Vagina (tissue), 2 donors: ENCODE measurements around the gene KCNMB2. TPM values are rescaled to one million over a fixed set of nuclear protein-coding genes. Genes with fewer than 3 reads are reported as not detected.

Experiments
- DNase-seq, 2 donors: peaks; one replicate each; pipeline ENCODE4 v3.0.0-alpha.2; 2017; ENCODE audit errors: extremely low spot score in 2 of 2
- H3K27ac ChIP-seq: fragments of 200-600 bp; sonication (generic); one replicate; pipeline ENCODE4 v1.5.1; 2019
- H3K27me3 ChIP-seq: fragments of 200-600 bp; sonication (generic); one replicate; pipeline ENCODE4 v1.5.1; 2019
- H3K36me3 ChIP-seq, 2 donors: fragments of 200-600 bp; sonication (generic); one replicate each; pipeline ENCODE4 v1.5.1; 2017 to 2019
- H3K4me1 ChIP-seq: fragments of 200-600 bp; sonication (generic); one replicate; pipeline ENCODE4 v1.5.1; 2019
- H3K4me3 ChIP-seq, 2 donors: fragments of 200-600 bp; sonication (generic); 1 replicate in 1 of 2; 2 replicates in 1 of 2; pipeline ENCODE4 v1.5.1; 2016 to 2019
- H3K9me3 ChIP-seq: fragments of 200-600 bp; sonication (generic); one replicate; pipeline ENCODE4 v1.5.1; 2019
- CTCF ChIP-seq, 3 experiments: fragments of 450-650 bp in 2 of 3; fragments of 200-600 bp in 1 of 3; sonication (generic) in 1 of 3; IDR thresholded peaks; one replicate each; pipeline ENCODE4 v1.5.1; 2017 to 2019; ENCODE audit warnings: antibody characterized with exemption in 3 of 3, mild to moderate bottlenecking in 2 of 3, moderate library complexity in 2 of 3
- POLR2A ChIP-seq, 2 donors: fragments of 450-650 bp; IDR thresholded peaks; one replicate each; pipeline ENCODE4 v1.6.1; 2017; ENCODE audit warnings: antibody characterized with exemption in 2 of 2, mild to moderate bottlenecking in 2 of 2, moderate library complexity in 2 of 2
- POLR2AphosphoS5 ChIP-seq, 2 donors: sonication (generic); formaldehyde crosslinking; IDR thresholded peaks; one replicate each; pipeline ENCODE4 v1.9.0; 2017; ENCODE audit warnings: antibody characterized with exemption in 2 of 2, mild to moderate bottlenecking in 2 of 2, low read depth in 1 of 2; ENCODE audit not compliant: insufficient read depth in 1 of 2
- intact Hi-C: fragments of 100-400 bp; cut with DNase I; formaldehyde crosslinking; loops from one replicate; pipeline ENCODE4 v1.15.1; 2023
- total RNA-seq: library from RNA; depleted of rRNA; stranded (reverse); fragments of >200 nt; gene quantifications from one replicate; pipeline ENCODE4 v1.2.3, GENCODE V29; 2016

KCNMB2 gene
- total RNA-seq, 1 donor from 2014 or later = 1.5 TPM

- TF ChIP-seq CTCF (IDR thresholded peaks at IDR 0.05) (no peak), POLR2A (IDR thresholded peaks at IDR 0.05) (no peak), POLR2AphosphoS5 (IDR thresholded peaks at IDR 0.05; ENCODE audit: insufficient read depth in 1 of 2, low read depth in 1 of 2) (no peak)
- H3K27ac ChIP-seq = no peak overlapping the region
- H3K27me3 ChIP-seq = no peaks in the 10 kb centered on the region
- H3K4me3 ChIP-seq = no peak overlapping the region
- no peak for DNase-seq
- intact Hi-C loops = no loop called here
- no peaks in the 10 kb centered on the region for H3K4me1 ChIP-seq
- no peaks in the 10 kb centered on the region for H3K36me3 ChIP-seq
- H3K9me3 ChIP-seq = no peaks in the 10 kb centered on the region
These were observed 291.1 kb downstream of the KCNMB2 start for GRCh38 chr3:178827285-178827856.

DNA sequence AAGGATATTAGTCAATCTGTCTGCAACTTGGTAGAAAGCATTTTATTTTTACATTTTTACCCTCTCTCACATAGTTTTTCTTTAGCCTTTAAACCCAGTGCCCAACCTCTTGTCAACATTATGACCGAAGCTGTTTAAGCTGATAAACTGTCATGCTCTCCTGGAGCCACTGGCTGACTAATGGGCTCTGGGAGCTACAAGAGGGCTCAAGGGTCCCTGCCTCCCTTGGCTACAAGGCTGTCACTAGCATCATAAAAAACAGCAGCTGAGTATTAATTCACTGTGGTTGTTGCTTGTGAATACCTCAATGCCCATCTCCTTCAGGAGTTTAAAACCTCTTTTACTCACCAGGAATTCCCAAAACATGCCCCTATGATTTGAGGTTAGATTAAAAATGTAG, 297.5 kb downstream of the KCNMB2 start:
- no peak for TF ChIP-seq CTCF (IDR thresholded peaks at IDR 0.05)
- no peak for TF ChIP-seq POLR2AphosphoS5 (IDR thresholded peaks at IDR 0.05; ENCODE audit: insufficient read depth in 1 of 2, low read depth in 1 of 2)
- TF ChIP-seq POLR2A (IDR thresholded peaks at IDR 0.05) = no peak
- no peaks in the 10 kb centered on the region for H3K9me3 ChIP-seq
- H3K4me3 ChIP-seq = no peak overlapping the region
- H3K4me1 ChIP-seq = no peaks in the 10 kb centered on the region
- intact Hi-C loops = no loop called here
- H3K27me3 ChIP-seq = no peaks in the 10 kb centered on the region
- DNase-seq = no peak
- no peaks in the 10 kb centered on the region for H3K36me3 ChIP-seq
- H3K27ac ChIP-seq = no peak overlapping the region

GRCh38 chr3:178835033-178835432, 298.8 kb downstream of the KCNMB2 start:
- Histone ChIP-seq H3K4me1 (no peaks in the 10 kb centered on the region), H3K4me3 (no peak overlapping the region), H3K9me3 (no peaks in the 10 kb centered on the region), H3K36me3 (no peaks in the 10 kb centered on the region), H3K27ac (no peak overlapping the region), H3K27me3 (no peaks in the 10 kb centered on the region)
- TF ChIP-seq CTCF (IDR thresholded peaks at IDR 0.05) = no peak
- TF ChIP-seq POLR2AphosphoS5 (IDR thresholded peaks at IDR 0.05; ENCODE audit: insufficient read depth in 1 of 2, low read depth in 1 of 2) = no peak
- TF ChIP-seq POLR2A (IDR thresholded peaks at IDR 0.05) = no peak
- no peak for DNase-seq
- intact Hi-C loops = no loop called here

- Histone ChIP-seq H3K27ac (no peak overlapping the region), H3K27me3 (no peaks in the 10 kb centered on the region), H3K36me3 (no peaks in the 10 kb centered on the region), H3K9me3 (no peaks in the 10 kb centered on the region), H3K4me3 (no peak overlapping the region), H3K4me1 (no peaks in the 10 kb centered on the region)
- no peak for DNase-seq
- intact Hi-C loops = no loop called here
- no peak for TF ChIP-seq POLR2A (IDR thresholded peaks at IDR 0.05)
- no peak for TF ChIP-seq CTCF (IDR thresholded peaks at IDR 0.05)
- TF ChIP-seq POLR2AphosphoS5 (IDR thresholded peaks at IDR 0.05; ENCODE audit: insufficient read depth in 1 of 2, low read depth in 1 of 2) = no peak
These were observed 301.3 kb downstream of the KCNMB2 start for GRCh38 chr3:178837512-178837911.

- intact Hi-C loops = no loop called here
- H3K4me1 ChIP-seq = no peaks in the 10 kb centered on the region
- DNase-seq = no peak
- no peak for TF ChIP-seq POLR2AphosphoS5 (IDR thresholded peaks at IDR 0.05; ENCODE audit: insufficient read depth in 1 of 2, low read depth in 1 of 2)
- no peaks in the 10 kb centered on the region for H3K27me3 ChIP-seq
- no peak overlapping the region for H3K4me3 ChIP-seq
- no peaks in the 10 kb centered on the region for H3K36me3 ChIP-seq
- H3K27ac ChIP-seq = no peak overlapping the region
- no peaks in the 10 kb centered on the region for H3K9me3 ChIP-seq
These were observed 304.4 kb downstream of the KCNMB2 start for GRCh38 chr3:178840586-178840985.
